ENCODE results near the gene DAGLB.

Gene DAGLB

GRCh38 chr7:6447581-6448199 lies at the start of gene DAGLB:
DAGLB (minus strand) TSS chr7:6447954; CDS start chr7:6447842, 112 bp downstream.
- DNase-seq (ENCODE audit: low read depth): peak; percentile 78
- peak within 1 kb of the TSS; percentile 74 for H3K4me3 ChIP-seq (ENCODE audit: low read depth, low read length)
- TF ChIP-seq CTCF (IDR thresholded peaks at IDR 0.05; ENCODE audit: low read depth, low read length, missing control alignments): no peak

GRCh38 chr7:6497637-6497905 lies 49.8 kb upstream of the DAGLB start:
- no peak for TF ChIP-seq CTCF (IDR thresholded peaks at IDR 0.05; ENCODE audit: low read depth, low read length, missing control alignments)
- no peak for DNase-seq (ENCODE audit: low read depth)
- no peak overlapping the region for H3K4me3 ChIP-seq (ENCODE audit: low read depth, low read length)

GRCh38 chr7:6496842-6497636 lies 49.3 kb upstream of the DAGLB start:
- TF ChIP-seq CTCF (IDR thresholded peaks at IDR 0.05; ENCODE audit: low read depth, low read length, missing control alignments): no peak
- H3K4me3 ChIP-seq (ENCODE audit: low read depth, low read length): no peak overlapping the region
- no peak for DNase-seq (ENCODE audit: low read depth)

GRCh38 chr7:6495597-6496262 lies 48.0 kb upstream of the DAGLB start:
- DNase-seq (ENCODE audit: low read depth): no peak
- H3K4me3 ChIP-seq (ENCODE audit: low read depth, low read length): no peak overlapping the region
- no peak for TF ChIP-seq CTCF (IDR thresholded peaks at IDR 0.05; ENCODE audit: low read depth, low read length, missing control alignments)

- H3K4me3 ChIP-seq (ENCODE audit: low read depth, low read length): no peak overlapping the region
- DNase-seq (ENCODE audit: low read depth): no peak
- no peak for TF ChIP-seq CTCF (IDR thresholded peaks at IDR 0.05; ENCODE audit: low read depth, low read length, missing control alignments)
These were observed 46.6 kb upstream of the DAGLB start for GRCh38 chr7:6494365-6494764.

GRCh38 chr7:6491194-6491593 lies 43.4 kb upstream of the DAGLB start:
- no peak for DNase-seq (ENCODE audit: low read depth)
- H3K4me3 ChIP-seq (ENCODE audit: low read depth, low read length): no peak overlapping the region
- no peak for TF ChIP-seq CTCF (IDR thresholded peaks at IDR 0.05; ENCODE audit: low read depth, low read length, missing control alignments)
